ENCODE results near the gene TAF6. TPM values are rescaled to one million over a fixed set of nuclear protein-coding genes. Genes with fewer than 3 reads are reported as not detected.
A peak's percentile ranks its signal among the peaks of the same experiment; 100 is the strongest.

Gene TAF6
- total and polyA plus RNA-seq, 2 donors (not counting 1 experiment from before 2014, with no cell fraction given): 16.2 to 41.5 TPM

DNA sequence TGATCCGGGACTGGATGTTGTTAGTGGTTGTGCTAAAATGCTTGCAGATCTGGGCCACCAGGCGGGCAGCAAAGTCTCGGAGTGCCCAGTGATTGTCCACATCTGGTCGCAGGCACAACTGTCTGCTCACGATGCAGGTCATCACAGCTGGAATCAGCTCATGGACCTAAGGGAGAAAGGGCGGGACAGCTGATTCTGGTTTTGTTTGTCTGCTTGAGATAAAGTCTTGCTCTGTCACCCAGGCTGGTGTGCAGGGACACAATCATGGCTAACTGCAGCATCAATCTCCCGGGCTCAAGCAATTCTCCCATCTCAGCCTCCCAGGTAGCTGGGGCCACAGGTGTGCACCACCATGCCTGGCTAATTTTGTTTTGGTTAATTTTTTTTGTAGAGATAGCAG is 8.0 kb downstream of the TAF6 start:
- H3K9ac ChIP-seq (ENCODE audit: insufficient read depth, low read length): no peak overlapping the region
- no peaks in the 10 kb centered on the region for H3K27me3 ChIP-seq (ENCODE audit: control insufficient read depth, insufficient read depth, low read length)
- peaks cover 34% of the 10 kb centered on the region for H3K36me3 ChIP-seq (ENCODE audit: control insufficient read depth, insufficient read depth, low read length)
- no peak overlapping the region for H3K27ac ChIP-seq (ENCODE audit: insufficient read depth, low read length)
- H3K9me3 ChIP-seq (ENCODE audit: control insufficient read depth, insufficient read depth, low read depth, low read length): no peaks in the 10 kb centered on the region
- no peak for TF ChIP-seq EZH2 (IDR thresholded peaks at IDR 0.05; ENCODE audit: low read length, missing control alignments)
- TF ChIP-seq, protein P1, sequence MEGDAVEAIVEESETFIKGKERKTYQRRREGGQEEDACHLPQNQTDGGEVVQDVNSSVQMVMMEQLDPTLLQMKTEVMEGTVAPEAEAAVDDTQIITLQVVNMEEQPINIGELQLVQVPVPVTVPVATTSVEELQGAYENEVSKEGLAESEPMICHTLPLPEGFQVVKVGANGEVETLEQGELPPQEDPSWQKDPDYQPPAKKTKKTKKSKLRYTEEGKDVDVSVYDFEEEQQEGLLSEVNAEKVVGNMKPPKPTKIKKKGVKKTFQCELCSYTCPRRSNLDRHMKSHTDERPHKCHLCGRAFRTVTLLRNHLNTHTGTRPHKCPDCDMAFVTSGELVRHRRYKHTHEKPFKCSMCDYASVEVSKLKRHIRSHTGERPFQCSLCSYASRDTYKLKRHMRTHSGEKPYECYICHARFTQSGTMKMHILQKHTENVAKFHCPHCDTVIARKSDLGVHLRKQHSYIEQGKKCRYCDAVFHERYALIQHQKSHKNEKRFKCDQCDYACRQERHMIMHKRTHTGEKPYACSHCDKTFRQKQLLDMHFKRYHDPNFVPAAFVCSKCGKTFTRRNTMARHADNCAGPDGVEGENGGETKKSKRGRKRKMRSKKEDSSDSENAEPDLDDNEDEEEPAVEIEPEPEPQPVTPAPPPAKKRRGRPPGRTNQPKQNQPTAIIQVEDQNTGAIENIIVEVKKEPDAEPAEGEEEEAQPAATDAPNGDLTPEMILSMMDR (conservative IDR thresholded peaks at IDR 0.05 in 1 of 2, IDR thresholded peaks at IDR 0.05 in 1 of 2; ENCODE audit: low read depth in 1 of 2, low read length in 2 of 2): no peak
- no peak for DNase-seq (ENCODE audit: low read depth in 2 of 2)
- H3K4me1 ChIP-seq (ENCODE audit: control insufficient read depth, extremely low read depth, insufficient read depth, low read length): no peaks in the 10 kb centered on the region
- H3K4me3 ChIP-seq (replicated peaks in 1 of 4; ENCODE audit: control extremely low read depth in 1 of 4, insufficient read depth in 1 of 4, low read depth in 3 of 4, low read length in 4 of 4): no peak overlapping the region
- H3K79me2 ChIP-seq (ENCODE audit: control insufficient read depth, insufficient read depth, low read length): no peaks in the 10 kb centered on the region
- H2AFZ ChIP-seq (ENCODE audit: low read length): no peak overlapping the region
- H4K20me1 ChIP-seq (ENCODE audit: control insufficient read depth, extremely low read depth, insufficient read depth, low read length): no peaks in the 10 kb centered on the region
- no peak overlapping the region for H3K4me2 ChIP-seq (ENCODE audit: extremely low read depth, insufficient read depth, low read length)

DNA sequence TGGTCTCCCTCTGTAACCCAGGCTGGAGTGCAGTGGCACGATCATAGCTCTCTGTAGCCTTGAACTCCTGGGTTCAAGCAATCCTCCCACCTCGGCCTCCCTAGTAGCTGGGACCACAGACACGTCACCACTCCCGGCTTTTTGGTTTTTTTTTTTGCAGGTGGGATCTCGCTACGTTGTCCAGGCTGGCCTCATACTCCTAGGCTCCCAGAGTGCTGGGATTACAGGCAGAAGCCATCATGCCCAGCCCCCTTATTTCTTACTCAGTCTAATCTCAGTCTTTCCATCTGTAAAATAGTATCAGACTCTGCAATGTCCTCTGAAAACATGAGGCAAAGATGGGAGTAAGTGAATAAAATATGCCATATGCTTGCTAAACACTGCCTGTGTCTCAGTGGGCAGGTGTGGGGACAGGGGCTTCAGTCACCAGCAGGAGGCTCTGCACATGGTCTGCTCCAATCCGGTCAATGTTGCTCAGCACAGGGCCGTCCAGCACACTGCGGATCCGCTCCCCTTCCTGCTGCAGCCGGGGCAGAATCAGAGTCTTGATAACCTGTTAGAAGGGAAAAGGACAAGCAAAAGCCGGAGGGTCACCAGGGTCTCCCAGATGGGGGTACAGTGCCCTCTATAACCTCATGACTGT is 9.5 kb downstream of the TAF6 start:
- Histone ChIP-seq H3K27me3 (ENCODE audit: control insufficient read depth, insufficient read depth, low read length) (no peaks in the 10 kb centered on the region), H3K4me2 (ENCODE audit: extremely low read depth, insufficient read depth, low read length) (no peak overlapping the region), H3K9me3 (ENCODE audit: control insufficient read depth, insufficient read depth, low read depth, low read length) (no peaks in the 10 kb centered on the region), H2AFZ (ENCODE audit: low read length) (no peak overlapping the region), H3K27ac (ENCODE audit: insufficient read depth, low read length) (no peak overlapping the region), H3K79me2 (ENCODE audit: control insufficient read depth, insufficient read depth, low read length) (no peaks in the 10 kb centered on the region), H4K20me1 (ENCODE audit: control insufficient read depth, extremely low read depth, insufficient read depth, low read length) (no peaks in the 10 kb centered on the region), H3K4me3 (replicated peaks in 1 of 4; ENCODE audit: control extremely low read depth in 1 of 4, insufficient read depth in 1 of 4, low read depth in 3 of 4, low read length in 4 of 4) (no peak overlapping the region), H3K4me1 (ENCODE audit: control insufficient read depth, extremely low read depth, insufficient read depth, low read length) (no peaks in the 10 kb centered on the region), H3K36me3 (ENCODE audit: control insufficient read depth, insufficient read depth, low read length) (peaks cover 36% of the 10 kb centered on the region), H3K9ac (ENCODE audit: insufficient read depth, low read length) (no peak overlapping the region)
- no peak for TF ChIP-seq EZH2 (IDR thresholded peaks at IDR 0.05; ENCODE audit: low read length, missing control alignments)
- TF ChIP-seq, protein P1 (conservative IDR thresholded peaks at IDR 0.05 in 1 of 2, IDR thresholded peaks at IDR 0.05 in 1 of 2; ENCODE audit: low read depth in 1 of 2, low read length in 2 of 2): peak in 1 of 2 donors; percentile 15
- DNase-seq (ENCODE audit: low read depth in 2 of 2): no peak

DNA sequence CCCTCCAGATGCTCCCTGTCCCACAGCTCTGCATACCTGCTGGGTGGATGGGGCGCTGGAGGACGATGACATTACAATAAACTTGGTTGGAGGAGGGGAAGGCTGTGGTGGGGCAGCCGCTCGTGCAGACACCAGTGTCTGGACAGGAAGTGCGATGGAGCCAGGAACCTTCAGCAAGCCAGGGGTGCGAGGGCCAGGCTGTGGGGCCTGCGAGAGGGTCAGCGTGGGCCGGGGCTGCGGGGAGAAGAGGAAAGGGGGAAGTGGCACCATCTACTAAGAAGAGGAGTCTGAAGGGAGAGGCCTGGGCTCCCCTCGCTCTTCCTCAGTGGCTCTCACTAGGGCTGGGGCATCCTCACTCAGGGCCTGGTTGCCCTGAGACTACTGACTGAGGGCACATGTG is 11.3 kb downstream of the TAF6 start:
- TF ChIP-seq EZH2 (IDR thresholded peaks at IDR 0.05; ENCODE audit: low read length, missing control alignments): no peak
- TF ChIP-seq, protein P1 (conservative IDR thresholded peaks at IDR 0.05 in 1 of 2, IDR thresholded peaks at IDR 0.05 in 1 of 2; ENCODE audit: low read depth in 1 of 2, low read length in 2 of 2): no peak
- Histone ChIP-seq H3K36me3 (ENCODE audit: control insufficient read depth, insufficient read depth, low read length) (peaks cover 28% of the 10 kb centered on the region), H3K9ac (ENCODE audit: insufficient read depth, low read length) (no peak overlapping the region), H3K27ac (ENCODE audit: insufficient read depth, low read length) (no peak overlapping the region), H4K20me1 (ENCODE audit: control insufficient read depth, extremely low read depth, insufficient read depth, low read length) (no peaks in the 10 kb centered on the region), H3K27me3 (ENCODE audit: control insufficient read depth, insufficient read depth, low read length) (no peaks in the 10 kb centered on the region), H3K9me3 (ENCODE audit: control insufficient read depth, insufficient read depth, low read depth, low read length) (no peaks in the 10 kb centered on the region), H3K4me1 (ENCODE audit: control insufficient read depth, extremely low read depth, insufficient read depth, low read length) (peaks cover 4% of the 10 kb centered on the region), H3K79me2 (ENCODE audit: control insufficient read depth, insufficient read depth, low read length) (no peaks in the 10 kb centered on the region), H3K4me3 (replicated peaks in 1 of 4; ENCODE audit: control extremely low read depth in 1 of 4, insufficient read depth in 1 of 4, low read depth in 3 of 4, low read length in 4 of 4) (no peak overlapping the region), H3K4me2 (ENCODE audit: extremely low read depth, insufficient read depth, low read length) (no peak overlapping the region), H2AFZ (ENCODE audit: low read length) (no peak overlapping the region)
- no peak for DNase-seq (ENCODE audit: low read depth in 2 of 2)
